Endothelial cell of umbilical vein (primary cell): Measurements from ENCODE around the gene MED6. TPM values are rescaled to one million over a fixed set of nuclear protein-coding genes. Genes with fewer than 3 reads are reported as not detected.

Source experiments
- BruUV-seq: library from RNA; stranded (reverse); fragments of 400-500 nt; replicated peaks from 2 replicates; lab custom pipeline; 2021; lab: Mats Ljungman, UMichigan
- CTCF ChIA-PET: fragments of 300-600, 350-600 bp; sonication (Branson Sonifier 250); formaldehyde crosslinking; loops from one replicate; lab custom pipeline; 2021; ENCODE audit warnings: antibody characterized with exemption, inconsistent platforms; lab: Charles Lee
- POLR2A ChIA-PET: fragments of 300-600, 350-600 bp; sonication (Branson Sonifier 250); formaldehyde crosslinking; loops from one replicate; lab custom pipeline; 2021; ENCODE audit warnings: antibody characterized with exemption, inconsistent platforms; lab: Charles Lee
- DNase-seq: peaks from one replicate; pipeline ENCODE4 v3.0.0-alpha.2; 2011; ENCODE audit warnings: low read depth, low spot score
- FAIRE-seq: peaks from 2 replicates; lab custom pipeline; 2011; peaks lifted over from hg19 to GRCh38; lab: Jason Lieb, UNC
- H2AFZ ChIP-seq: 2 replicates; pipeline ENCODE4 v1.6.0; 2012; ENCODE audit warnings: low read depth, low read length, control low read depth, inconsistent platforms
- H3K27ac ChIP-seq: 2 replicates; pipeline ENCODE4 v1.5.1; 2011; ENCODE audit warnings: low read depth, mild to moderate bottlenecking, control low read depth, low read length, moderate library complexity; ENCODE audit not compliant: insufficient read depth
- H3K27me3 ChIP-seq, 2 experiments: 2 replicates each; pipeline versions ENCODE4 v1.6.0 to v1.6.1; 2011; ENCODE audit warnings: low read length in 2 of 2, mixed read lengths in 1 of 2; ENCODE audit not compliant: control insufficient read depth in 2 of 2, insufficient read depth in 2 of 2
- H3K36me3 ChIP-seq, 2 experiments: 2 replicates in 1 of 2; 3 replicates in 1 of 2; pipeline ENCODE4 v1.5.1; 2011; ENCODE audit warnings: low read length in 2 of 2, mild to moderate bottlenecking in 1 of 2, moderate library complexity in 1 of 2; ENCODE audit not compliant: control insufficient read depth in 2 of 2, insufficient read depth in 2 of 2; ENCODE audit errors: extremely low read depth in 1 of 2
- H3K4me1 ChIP-seq: 3 replicates; pipeline ENCODE4 v1.5.1; 2011; ENCODE audit warnings: mild to moderate bottlenecking, low read length; ENCODE audit not compliant: control insufficient read depth, insufficient read depth; ENCODE audit errors: extremely low read depth
- H3K4me2 ChIP-seq: 2 replicates; pipeline ENCODE4 v1.6.1; 2011; ENCODE audit warnings: low read length, control low read depth, mixed read lengths; ENCODE audit not compliant: insufficient read depth
- H3K4me3 ChIP-seq, 3 experiments: fragments of 200-600 bp in 1 of 3; sonication (generic), shearing (Covaris generic) in 1 of 3; replicated peaks in 1 of 3; 2 replicates each; pipeline ENCODE4 v1.5.1; 2011 to 2016; ENCODE audit warnings: control low read depth in 3 of 3, low read length in 3 of 3, mild to moderate bottlenecking in 2 of 3, inconsistent platforms in 1 of 3, low read depth in 1 of 3, moderate library complexity in 1 of 3; ENCODE audit not compliant: insufficient read depth in 1 of 3
- H3K79me2 ChIP-seq: 2 replicates; pipeline ENCODE4 v1.6.0; 2012; ENCODE audit warnings: low read length, inconsistent platforms; ENCODE audit not compliant: control insufficient read depth, insufficient read depth
- H3K9ac ChIP-seq: replicated peaks from 2 replicates; pipeline ENCODE3; 2011; ENCODE audit warnings: low read length, control low read depth; ENCODE audit not compliant: insufficient read depth; ENCODE audit errors: extremely low read depth
- H3K9me1 ChIP-seq: replicated peaks from 3 replicates; pipeline ENCODE4 v1.6.0; 2011; ENCODE audit warnings: mild to moderate bottlenecking, low read length; ENCODE audit not compliant: control insufficient read depth, insufficient read depth; ENCODE audit errors: extremely low read depth
- H3K9me3 ChIP-seq: replicated peaks from 2 replicates; pipeline ENCODE4 v1.5.1; 2012; ENCODE audit warnings: low read length, inconsistent platforms; ENCODE audit not compliant: control insufficient read depth, insufficient read depth
- H4K20me1 ChIP-seq: replicated peaks from 2 replicates; pipeline ENCODE3; 2011; ENCODE audit warnings: mild to moderate bottlenecking, low read length; ENCODE audit not compliant: control insufficient read depth, insufficient read depth; ENCODE audit errors: extremely low read depth
- EZH2 ChIP-seq: IDR thresholded peaks from 2 replicates; pipeline ENCODE4 v1.6.1; 2012; ENCODE audit warnings: borderline replicate concordance, low read depth, mild to moderate bottlenecking, moderate library complexity, low read length, inconsistent platforms; ENCODE audit not compliant: severe bottlenecking
- FOS ChIP-seq: IDR thresholded peaks from 2 replicates; pipeline ENCODE4 v1.6.1; 2011; ENCODE audit warnings: mild to moderate bottlenecking, low read length, moderate library complexity, borderline replicate concordance; ENCODE audit not compliant: insufficient read depth
- GATA2 ChIP-seq: IDR thresholded peaks from 2 replicates; pipeline ENCODE4 v1.7.0; 2011; ENCODE audit warnings: low read depth, mild to moderate bottlenecking, moderate library complexity, mixed read lengths, low read length; ENCODE audit not compliant: insufficient read length, insufficient read depth
- JUN ChIP-seq: IDR thresholded peaks from 2 replicates; pipeline ENCODE4 v1.6.1; 2011; ENCODE audit warnings: borderline replicate concordance, low read depth; ENCODE audit not compliant: insufficient read length, insufficient read depth
- MYC ChIP-seq: IDR thresholded peaks from one replicate; pipeline ENCODE4 v1.6.1; 2011; ENCODE audit warnings: mild to moderate bottlenecking, low read depth, low read length
- POLR2A ChIP-seq: IDR thresholded peaks from 2 replicates; pipeline ENCODE4 v1.6.1; 2012; ENCODE audit warnings: low read depth, mild to moderate bottlenecking, control low read depth, low read length
- dilution Hi-C: fragments of 300-500 bp; cut with MboI; formaldehyde crosslinking; loops from one replicate; pipeline ENCODE4 v1.15.0; 2019; ENCODE audit warnings: low sequenced_read_pairs; ENCODE audit not compliant: extremely low pct_ligation_motif_present
- intact Hi-C: fragments of 100-400 bp; cut with micrococcal nuclease; formaldehyde crosslinking; loops from one replicate; pipeline ENCODE4 v1.10.0; 2022
- polyA plus RNA-seq, 4 experiments: library from polyadenylated mRNA; depleted of rRNA in 3 of 4; stranded (reverse) in 3 of 4; unstranded in 1 of 4; fragments of >200 nt; gene quantifications; 2 replicates each; pipeline versions ENCODE4 v1.2.1 to v1.2.3, GENCODE V29; 2011 to 2012; ENCODE audit warnings: missing spikeins in 1 of 4
- total RNA-seq: library from RNA; stranded (reverse); gene quantifications from 2 replicates; pipeline ENCODE4 v1.2.3, GENCODE V29; 2021
- TF ChIP-seq, protein P1 (sequence below), 2 donors: IDR thresholded peaks; 1 replicate in 1 of 2; 2 replicates in 1 of 2; pipeline ENCODE4 v1.5.1; 2011; ENCODE audit warnings: low read length in 2 of 2, mild to moderate bottlenecking in 2 of 2, moderate library complexity in 2 of 2, control low read depth in 1 of 2, inconsistent platforms in 1 of 2, low read depth in 1 of 2; ENCODE audit not compliant: insufficient read depth in 1 of 2; ENCODE audit errors: extremely low read depth in 1 of 2
- TF ChIP-seq, protein P2 (sequence below): IDR thresholded peaks from 2 replicates; pipeline ENCODE4 v1.6.1; 2011; ENCODE audit not compliant: insufficient read depth, insufficient read length

Gene MED6
- total and polyA plus RNA-seq, 2 donors (not counting 3 experiments of a cell fraction or from before 2014, with no cell fraction given): 22.8 to 41.5 TPM

DNA sequence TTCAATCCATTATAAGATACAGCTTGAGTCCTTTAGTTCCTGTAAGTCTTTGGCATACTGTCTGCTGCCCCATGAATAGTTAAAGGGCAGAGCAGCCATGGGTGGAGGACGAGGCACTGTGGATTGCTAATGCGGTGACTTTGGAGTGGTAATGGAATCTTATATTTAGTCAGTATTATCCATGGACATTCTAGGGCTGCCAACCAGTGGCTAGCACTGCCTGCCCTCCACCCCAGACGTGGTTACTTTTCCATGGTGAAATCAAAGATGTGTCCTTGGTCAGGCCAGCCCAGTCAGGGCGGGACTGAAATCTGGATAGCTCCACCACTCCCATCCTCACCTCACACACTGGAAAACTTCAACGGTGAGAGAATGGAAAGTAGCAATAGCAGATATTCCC lies 43.5 kb upstream of the MED6 start:
- H3K9ac ChIP-seq: no peak overlapping the region
- no peaks in the 10 kb centered on the region for H4K20me1 ChIP-seq
- no peak overlapping the region for H3K4me2 ChIP-seq
- H2AFZ ChIP-seq: no peak overlapping the region
- BruUV-seq: no TSS peak
- intact Hi-C loops (loop anchor here (5.0 kb wide), 1 partner anchor 68 kb away; no protein-coding TSS in a partner anchor), dilution Hi-C loops (no loop called here)
- H3K9me3 ChIP-seq: no peaks in the 10 kb centered on the region
- ChIA-PET POLR2A (no interaction called here), CTCF (no interaction called here)
- no peak overlapping the region for H3K27ac ChIP-seq
- H3K79me2 ChIP-seq: no peaks in the 10 kb centered on the region
- no peaks in the 10 kb centered on the region for H3K36me3 ChIP-seq
- peaks cover 34 to 39% of the 10 kb centered on the region in 2 experiments for H3K27me3 ChIP-seq
- no peak for DNase-seq
- no peaks in the 10 kb centered on the region for H3K4me1 ChIP-seq
- no peak for FAIRE-seq
- no peaks in the 10 kb centered on the region for H3K9me1 ChIP-seq
- no peak overlapping the region for H3K4me3 ChIP-seq
- TF ChIP-seq, protein P1, sequence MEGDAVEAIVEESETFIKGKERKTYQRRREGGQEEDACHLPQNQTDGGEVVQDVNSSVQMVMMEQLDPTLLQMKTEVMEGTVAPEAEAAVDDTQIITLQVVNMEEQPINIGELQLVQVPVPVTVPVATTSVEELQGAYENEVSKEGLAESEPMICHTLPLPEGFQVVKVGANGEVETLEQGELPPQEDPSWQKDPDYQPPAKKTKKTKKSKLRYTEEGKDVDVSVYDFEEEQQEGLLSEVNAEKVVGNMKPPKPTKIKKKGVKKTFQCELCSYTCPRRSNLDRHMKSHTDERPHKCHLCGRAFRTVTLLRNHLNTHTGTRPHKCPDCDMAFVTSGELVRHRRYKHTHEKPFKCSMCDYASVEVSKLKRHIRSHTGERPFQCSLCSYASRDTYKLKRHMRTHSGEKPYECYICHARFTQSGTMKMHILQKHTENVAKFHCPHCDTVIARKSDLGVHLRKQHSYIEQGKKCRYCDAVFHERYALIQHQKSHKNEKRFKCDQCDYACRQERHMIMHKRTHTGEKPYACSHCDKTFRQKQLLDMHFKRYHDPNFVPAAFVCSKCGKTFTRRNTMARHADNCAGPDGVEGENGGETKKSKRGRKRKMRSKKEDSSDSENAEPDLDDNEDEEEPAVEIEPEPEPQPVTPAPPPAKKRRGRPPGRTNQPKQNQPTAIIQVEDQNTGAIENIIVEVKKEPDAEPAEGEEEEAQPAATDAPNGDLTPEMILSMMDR (IDR thresholded peaks at IDR 0.05; ENCODE audit: extremely low read depth in 1 of 2, insufficient read depth in 1 of 2, low read depth in 1 of 2, low read length in 2 of 2): no peak
- TF ChIP-seq, protein P2, sequence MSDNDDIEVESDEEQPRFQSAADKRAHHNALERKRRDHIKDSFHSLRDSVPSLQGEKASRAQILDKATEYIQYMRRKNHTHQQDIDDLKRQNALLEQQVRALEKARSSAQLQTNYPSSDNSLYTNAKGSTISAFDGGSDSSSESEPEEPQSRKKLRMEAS: no peak
- TF ChIP-seq JUN: no peak
- TF ChIP-seq FOS: no peak
- no peak for TF ChIP-seq MYC
- TF ChIP-seq EZH2: no peak
- no peak for TF ChIP-seq POLR2A
- TF ChIP-seq GATA2: no peak
